CD14-positive monocyte (primary cell): ENCODE measurements around the gene RAMP2. TPM values are rescaled to one million over a fixed set of nuclear protein-coding genes. Genes with fewer than 3 reads are reported as not detected.

Source experiments
- DNase-seq, 3 donors: peaks; one replicate each; pipeline ENCODE4 v3.0.0-alpha.2; 2011 to 2022
- H2AFZ ChIP-seq: 2 replicates; pipeline ENCODE4 v1.6.0; 2012; ENCODE audit warnings: mild to moderate bottlenecking, low read depth, low read length, inconsistent platforms; ENCODE audit not compliant: insufficient read depth, poor library complexity, severe bottlenecking
- H3K27ac ChIP-seq, 2 donors: 1 replicate in 1 of 2; 2 replicates in 1 of 2; pipeline ENCODE4 v1.5.1; 2012 to 2013; ENCODE audit warnings: low read length in 2 of 2, control low read depth in 1 of 2, inconsistent platforms in 1 of 2, low read depth in 1 of 2, mild to moderate bottlenecking in 1 of 2
- H3K27me3 ChIP-seq, 2 donors: one replicate each; pipeline versions ENCODE4 v1.6.0 to v1.6.1; 2011 to 2013; ENCODE audit warnings: low read length in 2 of 2; ENCODE audit not compliant: control insufficient read depth in 2 of 2, insufficient read depth in 2 of 2
- H3K36me3 ChIP-seq, 2 donors: replicated peaks in 1 of 2; 1 replicate in 1 of 2; 2 replicates in 1 of 2; pipeline versions ENCODE4 v1.5.1 to v1.6.1; 2012 to 2013; ENCODE audit warnings: low read length in 2 of 2, control low read depth in 1 of 2, inconsistent platforms in 1 of 2, mild to moderate bottlenecking in 1 of 2; ENCODE audit not compliant: insufficient read depth in 2 of 2, control insufficient read depth in 1 of 2
- H3K4me1 ChIP-seq, 2 donors: 1 replicate in 1 of 2; 2 replicates in 1 of 2; pipeline versions ENCODE4 v1.5.1 to v1.6.1; 2012 to 2013; ENCODE audit warnings: low read length in 2 of 2, control low read depth in 1 of 2, inconsistent platforms in 1 of 2, mild to moderate bottlenecking in 1 of 2, moderate library complexity in 1 of 2; ENCODE audit not compliant: insufficient read depth in 2 of 2, control insufficient read depth in 1 of 2
- H3K4me2 ChIP-seq: replicated peaks from 2 replicates; pipeline ENCODE3; 2012; ENCODE audit warnings: low read length, moderate library complexity, mild to moderate bottlenecking; ENCODE audit not compliant: poor library complexity, severe bottlenecking; ENCODE audit errors: extremely low read depth
- H3K4me3 ChIP-seq, 3 experiments: fragments of 200-600 bp in 1 of 3; sonication (generic) in 1 of 3; replicated peaks in 1 of 3; 1 replicate in 2 of 3; 2 replicates in 1 of 3; pipeline ENCODE4 v1.5.1; 2011 to 2013; ENCODE audit warnings: low read length in 3 of 3, mild to moderate bottlenecking in 3 of 3, control low read depth in 2 of 3, low read depth in 2 of 3, inconsistent platforms in 1 of 3, moderate library complexity in 1 of 3
- H3K79me2 ChIP-seq: 2 replicates; pipeline ENCODE4 v1.6.0; 2012; ENCODE audit warnings: mild to moderate bottlenecking, control low read depth, inconsistent platforms, low read length, moderate library complexity; ENCODE audit not compliant: insufficient read depth
- H3K9ac ChIP-seq: 2 replicates; pipeline ENCODE4 v1.6.0; 2017; ENCODE audit warnings: low read length, mild to moderate bottlenecking; ENCODE audit not compliant: insufficient read depth, poor library complexity, severe bottlenecking
- H3K9me3 ChIP-seq, 2 donors: replicated peaks in 1 of 2; 1 replicate in 1 of 2; 2 replicates in 1 of 2; pipeline versions ENCODE4 v1.5.1 to v1.6.1; 2012 to 2013; ENCODE audit warnings: low read length in 2 of 2, control low read depth in 1 of 2; ENCODE audit not compliant: control insufficient read depth in 1 of 2, insufficient read depth in 1 of 2
- H4K20me1 ChIP-seq: 2 replicates; pipeline ENCODE4 v1.6.0; 2012; ENCODE audit warnings: mild to moderate bottlenecking, low read length, control low read depth, moderate library complexity; ENCODE audit not compliant: insufficient read depth
- H3K27ac Mint-ChIP-seq, 7 donors: one replicate each; pipeline ENCODE4 v1.8.0; 2020; ENCODE audit warnings: mild to moderate bottlenecking in 7 of 7, mixed read lengths in 7 of 7, moderate library complexity in 6 of 7, inconsistent platforms in 2 of 7
- H3K27me3 Mint-ChIP-seq, 3 donors: one replicate each; pipeline ENCODE4 v1.8.0; 2021 to 2022; ENCODE audit warnings: low read depth in 3 of 3, mild to moderate bottlenecking in 3 of 3, mixed read lengths in 3 of 3, moderate library complexity in 3 of 3, inconsistent platforms in 1 of 3
- H3K36me3 Mint-ChIP-seq, 2 donors: one replicate each; pipeline ENCODE4 v1.8.0; 2020; ENCODE audit warnings: mixed read lengths in 2 of 2, inconsistent platforms in 1 of 2, mild to moderate bottlenecking in 1 of 2
- H3K4me1 Mint-ChIP-seq: one replicate; pipeline ENCODE4 v1.8.0; 2020; ENCODE audit warnings: mild to moderate bottlenecking, mixed read lengths
- H3K4me3 Mint-ChIP-seq, 2 donors: one replicate each; pipeline ENCODE4 v1.8.0; 2020; ENCODE audit warnings: mild to moderate bottlenecking in 2 of 2, mixed read lengths in 2 of 2, moderate library complexity in 1 of 2
- H3K9me3 Mint-ChIP-seq, 7 donors: one replicate each; pipeline ENCODE4 v1.8.0; 2020 to 2022; ENCODE audit warnings: mixed read lengths in 7 of 7, mild to moderate bottlenecking in 6 of 7, moderate library complexity in 6 of 7, inconsistent platforms in 2 of 7
- CTCF ChIP-seq: fragments of 200-600 bp; IDR thresholded peaks from one replicate; pipeline ENCODE4 v1.8.0; 2022; ENCODE audit warnings: antibody characterized with exemption, mild to moderate bottlenecking
- WGBS: methylation state at CpG from one replicate; pipeline ENCODE4 v1.1.5; 2013; ENCODE audit warnings: missing lambda C conversion rate; ENCODE audit not compliant: insufficient coverage; 5-methylcytosine and 5-hydroxymethylcytosine counted together
- intact Hi-C, 2 donors: fragments of 100-400 bp; cut with micrococcal nuclease; formaldehyde crosslinking; loops; one replicate each; pipeline versions ENCODE4 v1.15.0 to v1.15.1; 2023
- polyA plus RNA-seq, 3 donors: library from polyadenylated mRNA; depleted of rRNA in 1 of 3; unstranded in 2 of 3; stranded (reverse) in 1 of 3; fragments of 300-500 nt in 2 of 3; fragments of >200 nt in 1 of 3; fragmentation: Illumina TruSeq in 2 of 3; gene quantifications; 1 replicate in 2 of 3; 2 replicates in 1 of 3; pipeline ENCODE4 v1.2.3, GENCODE V29; 2012 to 2021

RAMP2 gene
- polyA plus RNA-seq, 3 donors, result not detected

DNA sequence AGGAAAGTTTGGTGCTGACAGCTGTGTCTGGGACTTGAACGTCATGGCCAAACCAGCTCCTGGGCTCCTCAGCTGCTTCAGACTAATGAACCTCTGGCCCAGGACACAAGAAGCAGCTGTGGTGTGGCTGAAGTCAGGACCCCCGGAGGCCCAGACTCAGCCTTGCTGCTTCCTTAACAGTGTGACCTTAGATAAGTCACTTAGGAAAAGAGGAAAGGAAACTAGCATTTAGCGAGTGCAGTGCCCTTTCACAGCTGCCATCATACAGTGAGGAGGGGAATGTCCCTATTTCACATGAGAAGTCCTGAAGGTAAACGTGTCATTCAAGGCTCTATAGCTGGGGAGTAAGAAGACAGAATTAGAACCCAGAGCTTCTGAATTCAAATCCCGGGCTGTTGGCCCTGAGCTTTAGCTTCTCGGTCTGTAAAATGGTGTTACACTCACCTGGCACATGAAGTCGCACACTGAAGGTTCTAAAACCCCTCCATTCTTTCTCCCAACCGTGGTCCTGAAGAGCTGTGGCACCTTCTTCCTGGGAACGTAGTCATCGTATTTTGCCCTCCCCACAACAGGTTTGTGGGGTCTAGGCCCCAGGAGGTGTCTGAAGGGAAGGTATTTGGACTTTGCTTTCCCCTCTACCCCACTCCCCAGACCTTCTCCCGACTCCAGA lies 910 bp upstream of the RAMP2 start:
- Histone ChIP-seq H3K4me2 (peak overlapping the region; percentile 57), H3K27ac (no peak overlapping the region), H3K9me3 (peaks cover 5 to 9% of the 10 kb centered on the region in 2 donors), H3K4me3 (peak overlapping the region in 1 of 3 experiments; percentile 59), H3K36me3 (no peaks in the 10 kb centered on the region), H4K20me1 (no peaks in the 10 kb centered on the region), H2AFZ (no peak overlapping the region), H3K79me2 (no peaks in the 10 kb centered on the region), H3K4me1 (peaks cover 21% of the 10 kb centered on the region in 2 donors), H3K27me3 (peaks cover 30 to 39% of the 10 kb centered on the region in 2 donors), H3K9ac (no peak overlapping the region)
- intact Hi-C loops, result no loop called here
- Mint-ChIP-seq H3K9me3 (peaks cover 0 to 9% (median 3%) of the 10 kb centered on the region in 7 donors), H3K27ac (peak overlapping the region in 2 of 7 donors; percentile 8 to 38), H3K4me1 (peaks cover 18% of the 10 kb centered on the region), H3K4me3 (peak overlapping the region in 1 of 2 donors; percentile 70), H3K27me3 (peaks cover 46 to 70% (median 54%) of the 10 kb centered on the region in 3 donors), H3K36me3 (peaks cover 0 to 6% of the 10 kb centered on the region in 2 donors)
- DNase-seq, result peak; percentile 55 to 85 (median 62)
- no peak for TF ChIP-seq CTCF
- 52% methylated on average over 5 of the region's 11 CpGs for WGBS

DNA sequence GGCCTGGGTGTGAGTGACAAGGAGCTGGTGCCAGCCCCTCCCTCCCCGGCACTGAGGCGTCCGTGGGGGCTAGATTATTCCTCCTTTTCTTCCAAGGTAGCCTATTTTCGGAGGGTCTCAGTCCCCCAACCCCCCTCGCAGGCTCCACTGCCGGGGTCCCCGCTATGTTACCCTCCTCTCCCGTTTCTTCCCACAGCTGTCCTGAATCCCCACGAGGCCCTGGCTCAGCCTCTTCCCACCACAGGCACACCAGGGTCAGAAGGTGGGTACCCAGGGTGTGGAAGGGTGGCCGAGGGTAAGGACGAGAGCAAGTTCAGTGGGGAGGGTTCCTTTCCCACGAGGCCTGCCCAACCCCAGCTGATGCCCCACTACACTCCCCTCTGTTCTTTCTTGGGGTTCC lies 611 bp downstream of the RAMP2 start:
- no peaks in the 10 kb centered on the region for H4K20me1 ChIP-seq
- no peak overlapping the region for H3K27ac ChIP-seq
- peaks cover 5 to 9% of the 10 kb centered on the region in 2 donors for H3K9me3 ChIP-seq
- WGBS, result 47% methylated on average over 3 of the region's 12 CpGs
- DNase-seq, result no peak
- peaks cover 30 to 39% of the 10 kb centered on the region in 2 donors for H3K27me3 ChIP-seq
- peak overlapping the region; percentile 53 for H2AFZ ChIP-seq
- no peak overlapping the region for H3K27ac Mint-ChIP-seq
- peak overlapping the region in 1 of 3 experiments; percentile 59 for H3K4me3 ChIP-seq
- H3K4me3 Mint-ChIP-seq, result peak overlapping the region in 1 of 2 donors; percentile 78
- no peaks in the 10 kb centered on the region for H3K79me2 ChIP-seq
- TF ChIP-seq CTCF, result no peak
- H3K36me3 Mint-ChIP-seq, result peaks cover 0 to 6% of the 10 kb centered on the region in 2 donors
- H3K4me1 ChIP-seq, result peaks cover 21% of the 10 kb centered on the region in 2 donors
- H3K36me3 ChIP-seq, result no peaks in the 10 kb centered on the region
- H3K4me2 ChIP-seq, result peak overlapping the region; percentile 57
- intact Hi-C loops, result loop anchor here (2.0 kb wide), 2 partner anchors 37 to 183 kb away; no protein-coding TSS in a partner anchor
- peaks cover 18% of the 10 kb centered on the region for H3K4me1 Mint-ChIP-seq
- H3K27me3 Mint-ChIP-seq, result peaks cover 47 to 61% (median 54%) of the 10 kb centered on the region in 3 donors
- no peak overlapping the region for H3K9ac ChIP-seq
- H3K9me3 Mint-ChIP-seq, result peaks cover 0 to 9% (median 3%) of the 10 kb centered on the region in 7 donors
